H1 (cell line): ENCODE measurements around the gene KBTBD2. TPM values are rescaled to one million over a fixed set of nuclear protein-coding genes. Genes with fewer than 3 reads are reported as not detected.

Experiments used
- CTCF ChIA-PET: fragments of 300-600 bp; sonication (Branson Sonifier 250); formaldehyde crosslinking; loops from one replicate; lab custom pipeline; 2021; ENCODE audit not compliant: partially characterized antibody; lab: Charles Lee
- POLR2A ChIA-PET: fragments of 300-600 bp; sonication (Branson Sonifier 250); formaldehyde crosslinking; loops from one replicate; lab custom pipeline; 2021; ENCODE audit warnings: inconsistent platforms; ENCODE audit not compliant: partially characterized antibody; lab: Charles Lee
- DNase-seq, 2 experiments: peaks; one replicate each; pipeline versions ENCODE4 v3.0.0 to v3.0.0-alpha.2; 2010 to 2022; ENCODE audit warnings: low spot score in 2 of 2, low read depth in 1 of 2, mixed read lengths in 1 of 2
- FAIRE-seq: peaks from 2 replicates; lab custom pipeline; 2011; peaks lifted over from hg19 to GRCh38; lab: Jason Lieb, UNC
- H2AFZ ChIP-seq: 2 replicates; pipeline ENCODE4 v1.8.1; 2012; ENCODE audit warnings: low read length, inconsistent platforms
- H2AK5ac ChIP-seq: 2 replicates; pipeline ENCODE4 v1.6.1; 2013; ENCODE audit warnings: low read depth, low read length
- H2BK120ac ChIP-seq: replicated peaks from 2 replicates; pipeline ENCODE3; 2013; ENCODE audit warnings: low read depth, low read length, inconsistent platforms
- H2BK12ac ChIP-seq: 2 replicates; pipeline ENCODE4 v1.6.1; 2013; ENCODE audit warnings: low read depth, low read length
- H2BK15ac ChIP-seq: 2 replicates; pipeline ENCODE4 v1.6.1; 2013; ENCODE audit warnings: low read length
- H2BK20ac ChIP-seq: 2 replicates; pipeline ENCODE4 v1.6.1; 2013; ENCODE audit warnings: low read length
- H2BK5ac ChIP-seq: 2 replicates; pipeline ENCODE4 v1.6.1; 2013; ENCODE audit warnings: low read depth, low read length
- H3K14ac ChIP-seq: 2 replicates; pipeline ENCODE4 v1.6.1; 2013; ENCODE audit warnings: inconsistent platforms; ENCODE audit not compliant: insufficient read length
- H3K18ac ChIP-seq: 2 replicates; pipeline ENCODE4 v1.6.1; 2013; ENCODE audit warnings: low read length; ENCODE audit errors: extremely low read depth
- H3K23ac ChIP-seq: 2 replicates; pipeline ENCODE4 v1.6.1; 2013; ENCODE audit warnings: inconsistent platforms; ENCODE audit not compliant: insufficient read length
- H3K23me2 ChIP-seq: 2 replicates; pipeline ENCODE4 v1.6.1; 2013; ENCODE audit warnings: low read depth, low read length
- H3K27ac ChIP-seq: 2 replicates; pipeline ENCODE4 v1.6.1; 2011; ENCODE audit warnings: low read depth, low read length, inconsistent platforms
- H3K27me3 ChIP-seq, 4 experiments: replicated peaks in 1 of 4; 1 replicate in 1 of 4; 2 replicates in 3 of 4; pipeline versions ENCODE4 v1.6.1 to v1.8.1; 2011 to 2013; ENCODE audit warnings: low read length in 3 of 4, mild to moderate bottlenecking in 3 of 4, inconsistent platforms in 2 of 4, mixed read lengths in 2 of 4, moderate library complexity in 1 of 4; ENCODE audit not compliant: control insufficient read depth in 3 of 4, insufficient read depth in 3 of 4; ENCODE audit errors: extremely low read depth in 1 of 4
- H3K36me3 ChIP-seq, 4 experiments: 2 replicates each; pipeline versions ENCODE4 v1.6.1 to v1.8.1; 2011 to 2013; ENCODE audit warnings: mild to moderate bottlenecking in 4 of 4, low read length in 3 of 4, moderate library complexity in 2 of 4, control low read depth in 1 of 4, inconsistent platforms in 1 of 4; ENCODE audit not compliant: insufficient read depth in 4 of 4, control insufficient read depth in 2 of 4
- H3K4ac ChIP-seq: replicated peaks from 2 replicates; pipeline ENCODE3; 2013; ENCODE audit warnings: low read length, low read depth, mixed read lengths, inconsistent platforms; ENCODE audit not compliant: insufficient read length
- H3K4me1 ChIP-seq, 4 experiments: replicated peaks in 1 of 4; 1 replicate in 1 of 4; 2 replicates in 3 of 4; pipeline versions ENCODE4 v1.6.1 to v1.8.1; 2011 to 2013; ENCODE audit warnings: low read length in 3 of 4, inconsistent platforms in 2 of 4, mixed read lengths in 1 of 4; ENCODE audit not compliant: insufficient read depth in 4 of 4, control insufficient read depth in 3 of 4
- H3K4me2 ChIP-seq, 2 experiments: 2 replicates each; pipeline versions ENCODE4 v1.6.1 to v1.8.1; 2011 to 2013; ENCODE audit warnings: low read depth in 2 of 2, low read length in 2 of 2, control low read depth in 1 of 2, inconsistent platforms in 1 of 2, mild to moderate bottlenecking in 1 of 2; ENCODE audit not compliant: insufficient read depth in 1 of 2
- H3K4me3 ChIP-seq, 4 experiments: fragments of 200-600, 300-600 bp in 1 of 4; sonication (generic), shearing (Covaris generic), sonication (Bioruptor Twin) in 1 of 4; 2 replicates each; pipeline versions ENCODE4 v1.5.1 to v1.8.1; 2011 to 2016; ENCODE audit warnings: low read length in 4 of 4, low read depth in 3 of 4, control low read depth in 2 of 4, inconsistent platforms in 2 of 4, mild to moderate bottlenecking in 2 of 4, mixed read lengths in 1 of 4, moderate library complexity in 1 of 4; ENCODE audit not compliant: insufficient read depth in 2 of 4; ENCODE audit errors: extremely low read depth in 1 of 4
- H3K56ac ChIP-seq: replicated peaks from 2 replicates; pipeline ENCODE3; 2013; ENCODE audit warnings: low read depth, mild to moderate bottlenecking, mixed read lengths, low read length, inconsistent platforms; ENCODE audit not compliant: insufficient read length
- H3K79me1 ChIP-seq: 2 replicates; pipeline ENCODE4 v1.6.1; 2013; ENCODE audit warnings: low read depth, low read length, control low read depth
- H3K79me2 ChIP-seq, 2 experiments: 2 replicates each; pipeline versions ENCODE4 v1.6.1 to v1.8.1; 2012 to 2013; ENCODE audit warnings: low read length in 2 of 2, mild to moderate bottlenecking in 2 of 2, inconsistent platforms in 1 of 2; ENCODE audit not compliant: insufficient read depth in 2 of 2, control insufficient read depth in 1 of 2
- H3K9ac ChIP-seq, 4 experiments: replicated peaks in 1 of 4; 1 replicate in 1 of 4; 2 replicates in 3 of 4; pipeline versions ENCODE4 v1.6.1 to v1.8.1; 2011 to 2013; ENCODE audit warnings: low read depth in 3 of 4, low read length in 3 of 4, control low read depth in 2 of 4, mild to moderate bottlenecking in 2 of 4, moderate library complexity in 2 of 4, inconsistent platforms in 1 of 4; ENCODE audit errors: extremely low read depth in 1 of 4
- H3K9me3 ChIP-seq, 2 experiments: 2 replicates each; pipeline versions ENCODE4 v1.6.1 to v1.8.1; 2012 to 2013; ENCODE audit warnings: mild to moderate bottlenecking in 2 of 2, moderate library complexity in 2 of 2, control low read depth in 1 of 2, inconsistent platforms in 1 of 2, low read depth in 1 of 2, low read length in 1 of 2, mixed read lengths in 1 of 2; ENCODE audit not compliant: insufficient read depth in 2 of 2
- H4K20me1 ChIP-seq, 2 experiments: replicated peaks in 1 of 2; 2 replicates each; pipeline versions ENCODE3 to v1.8.1; 2011 to 2013; ENCODE audit warnings: inconsistent platforms in 2 of 2, low read length in 2 of 2, mild to moderate bottlenecking in 1 of 2; ENCODE audit not compliant: insufficient read depth in 2 of 2, control insufficient read depth in 1 of 2
- H4K5ac ChIP-seq: 2 replicates; pipeline ENCODE4 v1.6.1; 2013; ENCODE audit warnings: low read length, low read depth, mixed read lengths, inconsistent platforms; ENCODE audit not compliant: insufficient read length
- H4K8ac ChIP-seq: 2 replicates; pipeline ENCODE4 v1.8.0; 2013; ENCODE audit warnings: mild to moderate bottlenecking, moderate library complexity, low read length, inconsistent platforms; ENCODE audit not compliant: insufficient read depth; ENCODE audit errors: extremely low read depth
- H4K91ac ChIP-seq: replicated peaks from 2 replicates; pipeline ENCODE3; 2013; ENCODE audit warnings: low read length, mixed read lengths, inconsistent platforms; ENCODE audit not compliant: insufficient read length
- CEBPB ChIP-seq: IDR thresholded peaks from 2 replicates; pipeline ENCODE4 v1.6.1; 2012; ENCODE audit warnings: low read depth, low read length
- CTBP2 ChIP-seq: IDR thresholded peaks from 2 replicates; pipeline ENCODE4 v1.7.0; 2011; ENCODE audit warnings: borderline replicate concordance, mild to moderate bottlenecking, moderate library complexity, mixed read lengths, low read length; ENCODE audit not compliant: insufficient read depth, insufficient read length
- EZH2 ChIP-seq: fragments of 200-600 bp; sonication (generic); IDR thresholded peaks from 2 replicates; pipeline ENCODE4 v1.7.1; 2012; ENCODE audit warnings: low read depth, mild to moderate bottlenecking, moderate library complexity, low read length, inconsistent platforms; ENCODE audit not compliant: severe bottlenecking
- GABPA ChIP-seq: IDR thresholded peaks from 2 replicates; pipeline ENCODE4 v1.6.1; 2011; ENCODE audit warnings: mild to moderate bottlenecking, low read length, moderate library complexity, borderline replicate concordance; ENCODE audit not compliant: insufficient read depth
- MAFK ChIP-seq: IDR thresholded peaks from 2 replicates; pipeline ENCODE4 v1.6.1; 2012; ENCODE audit warnings: low read depth, mild to moderate bottlenecking, improper control_type of control experiment, low read length
- NRF1 ChIP-seq: IDR thresholded peaks from 2 replicates; pipeline ENCODE4 v1.6.1; 2011; ENCODE audit warnings: mild to moderate bottlenecking, low read depth, low read length, improper control_type of control experiment
- POLR2A ChIP-seq, 2 experiments: IDR thresholded peaks; 1 replicate in 1 of 2; 2 replicates in 1 of 2; pipeline ENCODE4 v1.6.1; 2011; ENCODE audit warnings: low read depth in 2 of 2, low read length in 2 of 2, mild to moderate bottlenecking in 2 of 2; ENCODE audit errors: control extremely low read depth in 1 of 2
- POLR2AphosphoS5 ChIP-seq: IDR thresholded peaks from 2 replicates; pipeline ENCODE4 v1.6.1; 2011; ENCODE audit warnings: low read depth, low read length
- WGBS, 2 experiments: shearing (Covaris generic) in 1 of 2; methylation state at CpG; one replicate each; pipeline versions ENCODE4 v1.1.6 to v1.1.7; 2013 to 2015; ENCODE audit warnings: low lambda C conversion rate in 2 of 2, mixed read lengths in 2 of 2, inconsistent platforms in 1 of 2, low coverage in 1 of 2, missing lambda C conversion rate in 1 of 2; ENCODE audit not compliant: insufficient replicate concordance in 2 of 2, insufficient coverage in 1 of 2, insufficient read length in 1 of 2; ENCODE audit errors: extremely low coverage in 1 of 2, missing lambda C conversion rate in 1 of 2; 5-methylcytosine and 5-hydroxymethylcytosine counted together
- polyA plus RNA-seq, 7 experiments: library from polyadenylated mRNA; depleted of rRNA in 3 of 7; stranded (reverse) in 5 of 7; unstranded in 2 of 7; fragments of >200 nt in 5 of 7; fragments of 200-250 nt in 2 of 7; gene quantifications; 1 replicate in 5 of 7; 2 replicates in 1 of 7; 4 replicates in 1 of 7; pipeline versions ENCODE4 v1.2.1 to v1.2.3, GENCODE V29; 2011 to 2013; ENCODE audit warnings: missing spikeins in 2 of 7, mixed read lengths in 2 of 7
- total RNA-seq: library from RNA; stranded (reverse); fragmentation: NEBNext Ultra II Directional; extraction: Animal tissue kit (Norgen Biotek cat#: 25700); gene quantifications from 2 replicates; pipeline ENCODE4 v1.2.1, GENCODE V29; 2021
- TF ChIP-seq, protein P1 (sequence below): IDR thresholded peaks from 2 replicates; pipeline ENCODE4 v1.6.1; 2012; ENCODE audit warnings: inconsistent platforms

Gene KBTBD2
- total and polyA plus RNA-seq, 2 of the 8 experiments (the other 6 are each of a cell fraction or from before 2014, with no cell fraction given) = 13.1 to 25.7 TPM

DNA sequence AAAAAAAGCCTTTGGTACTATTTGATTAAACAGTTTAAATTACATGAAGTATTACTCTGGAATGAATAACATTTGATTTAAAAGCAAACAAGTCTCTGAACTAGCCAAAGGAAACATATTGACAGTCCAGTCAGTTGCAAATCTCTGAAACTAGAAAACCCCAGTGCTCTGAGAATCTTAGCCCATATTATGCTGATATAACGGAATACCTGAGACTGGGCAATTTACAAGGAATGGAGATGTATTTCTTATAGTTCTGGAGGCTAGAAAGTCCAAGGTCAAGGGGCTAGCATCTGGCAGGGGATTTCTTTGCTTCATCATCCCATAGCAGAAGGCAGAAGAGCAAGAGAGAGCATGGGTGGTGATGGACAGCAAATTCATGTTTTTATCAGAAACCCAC is 44.0 kb upstream of the KBTBD2 start:
- H3K9ac ChIP-seq = no peak overlapping the region
- no peak overlapping the region for H3K27ac ChIP-seq
- H3K4me2 ChIP-seq = no peak overlapping the region
- no peaks in the 10 kb centered on the region for H3K23me2 ChIP-seq
- 74% methylated on average over 1 of the region's 1 CpG; no CpG with 5 or more reads in 1 of the 2 experiments for WGBS, 2 experiments
- no peak overlapping the region for H3K14ac ChIP-seq
- H3K4me3 ChIP-seq = no peak overlapping the region
- no peaks in the 10 kb centered on the region; a peak in 1 of 8 replicates for H3K36me3 ChIP-seq
- no peak overlapping the region for H2BK5ac ChIP-seq
- H2AK5ac ChIP-seq = no peak overlapping the region
- no peak overlapping the region for H3K56ac ChIP-seq
- FAIRE-seq (no peak), DNase-seq (no peak)
- no peak overlapping the region for H4K91ac ChIP-seq
- H2BK120ac ChIP-seq = no peak overlapping the region
- TF ChIP-seq CTBP2 (no peak), NRF1 (no peak), MAFK (no peak), POLR2A (IDR thresholded peaks at IDR 0.05; ENCODE audit: control extremely low read depth in 1 of 2, low read depth in 2 of 2, low read length in 2 of 2) (no peak), GABPA (no peak), EZH2 (no peak), POLR2AphosphoS5 (no peak), CEBPB (no peak)
- TF ChIP-seq, protein P1, sequence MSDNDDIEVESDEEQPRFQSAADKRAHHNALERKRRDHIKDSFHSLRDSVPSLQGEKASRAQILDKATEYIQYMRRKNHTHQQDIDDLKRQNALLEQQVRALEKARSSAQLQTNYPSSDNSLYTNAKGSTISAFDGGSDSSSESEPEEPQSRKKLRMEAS = no peak
- H4K20me1 ChIP-seq = peaks cover 3 to 17% of the 10 kb centered on the region in 2 experiments
- no peak overlapping the region for H3K23ac ChIP-seq
- H3K4ac ChIP-seq = no peak overlapping the region
- H3K18ac ChIP-seq = no peak overlapping the region
- POLR2A ChIA-PET = no interaction called here
- no peaks in the 10 kb centered on the region for H3K79me1 ChIP-seq
- no peak overlapping the region for H2AFZ ChIP-seq
- H3K27me3 ChIP-seq = peaks cover 35 to 75% (median 53%) of the 10 kb centered on the region in 4 experiments
- H3K79me2 ChIP-seq = no peaks in the 10 kb centered on the region
- no peaks in the 10 kb centered on the region for H3K4me1 ChIP-seq
- H3K9me3 ChIP-seq = peaks cover 0 to 2% of the 10 kb centered on the region in 2 experiments; a peak in 1 of 4 replicates
- H4K8ac ChIP-seq = no peak overlapping the region
- no peak overlapping the region for H2BK20ac ChIP-seq
- H2BK12ac ChIP-seq = no peak overlapping the region
- no peak overlapping the region for H4K5ac ChIP-seq
- no peak overlapping the region for H2BK15ac ChIP-seq
- CTCF ChIA-PET = no interaction called here
